ENCODE results near the gene NUP214.
A peak's percentile ranks its signal among the peaks of the same experiment; 100 is the strongest.
"Not testable (repeated sequence)": the region's sequence is repeated elsewhere in the genome, so short reads cannot be mapped to it uniquely, and the experiment has no call there.

Gene NUP214

GRCh38 chr9:131162886-131163285 lies 37.5 kb downstream of the NUP214 start:
- DNase-seq, result no peak

- no peak for DNase-seq
These were observed 40.1 kb downstream of the NUP214 start for GRCh38 chr9:131165523-131165922.

- no peak for DNase-seq
These were observed 41.8 kb downstream of the NUP214 start for GRCh38 chr9:131167146-131167692.

- DNase-seq, result no peak
These were observed 42.5 kb downstream of the NUP214 start for GRCh38 chr9:131167936-131168335.

GRCh38 chr9:131169563-131170240 lies 44.3 kb downstream of the NUP214 start:
- DNase-seq, result no peak

- no peak for DNase-seq
These were observed 48.6 kb downstream of the NUP214 start for GRCh38 chr9:131173995-131174394.

- no peak for DNase-seq
These were observed 49.4 kb downstream of the NUP214 start for GRCh38 chr9:131174681-131175239.

- no peak for DNase-seq
These were observed 52.5 kb downstream of the NUP214 start for GRCh38 chr9:131177898-131178297.

GRCh38 chr9:131178382-131178781 lies 53.0 kb downstream of the NUP214 start:
- peak; percentile 29 for DNase-seq

GRCh38 chr9:131178926-131179325 lies 53.5 kb downstream of the NUP214 start:
- DNase-seq, result no peak

- no peak for DNase-seq
These were observed 54.3 kb downstream of the NUP214 start for GRCh38 chr9:131179561-131180219.

GRCh38 chr9:131180454-131180853 lies 55.1 kb downstream of the NUP214 start:
- DNase-seq, result no peak

- DNase-seq, result no peak
These were observed 55.8 kb downstream of the NUP214 start for GRCh38 chr9:131181091-131181681.

- no peak for DNase-seq
These were observed 60.5 kb downstream of the NUP214 start for GRCh38 chr9:131185924-131186323.

GRCh38 chr9:131186622-131187021 lies 61.2 kb downstream of the NUP214 start:
- no peak for DNase-seq

- DNase-seq, result no peak
These were observed 62.6 kb downstream of the NUP214 start for GRCh38 chr9:131187957-131188356.

- no peak for DNase-seq
These were observed 63.6 kb downstream of the NUP214 start for GRCh38 chr9:131188976-131189375.

- DNase-seq, result no peak
These were observed 64.8 kb downstream of the NUP214 start for GRCh38 chr9:131190191-131190590.

- DNase-seq, result not testable (repeated sequence)
These were observed 65.6 kb downstream of the NUP214 start for GRCh38 chr9:131191032-131191431.

- no peak for DNase-seq
These were observed 66.5 kb downstream of the NUP214 start for GRCh38 chr9:131191857-131192256.

- DNase-seq, result no peak
These were observed 67.7 kb downstream of the NUP214 start for GRCh38 chr9:131193051-131193450.

GRCh38 chr9:131194762-131195161 lies 69.4 kb downstream of the NUP214 start:
- no peak for DNase-seq

- DNase-seq, result peak; percentile 44
These were observed 72.0 kb downstream of the NUP214 start for GRCh38 chr9:131197160-131197911.

All from NCI-H345 (cell line).